ENCODE results near the gene COL5A1. TPM values are rescaled to one million over a fixed set of nuclear protein-coding genes. Genes with fewer than 3 reads are reported as not detected.

The COL5A1 gene
- total RNA-seq, 1 donor from 2014 or later, result 0.14 TPM

GRCh38 chr9:134868751-134869553, 227.3 kb downstream of the COL5A1 start:
- intact Hi-C loops (cut with micrococcal nuclease), result no loop called here

DNA sequence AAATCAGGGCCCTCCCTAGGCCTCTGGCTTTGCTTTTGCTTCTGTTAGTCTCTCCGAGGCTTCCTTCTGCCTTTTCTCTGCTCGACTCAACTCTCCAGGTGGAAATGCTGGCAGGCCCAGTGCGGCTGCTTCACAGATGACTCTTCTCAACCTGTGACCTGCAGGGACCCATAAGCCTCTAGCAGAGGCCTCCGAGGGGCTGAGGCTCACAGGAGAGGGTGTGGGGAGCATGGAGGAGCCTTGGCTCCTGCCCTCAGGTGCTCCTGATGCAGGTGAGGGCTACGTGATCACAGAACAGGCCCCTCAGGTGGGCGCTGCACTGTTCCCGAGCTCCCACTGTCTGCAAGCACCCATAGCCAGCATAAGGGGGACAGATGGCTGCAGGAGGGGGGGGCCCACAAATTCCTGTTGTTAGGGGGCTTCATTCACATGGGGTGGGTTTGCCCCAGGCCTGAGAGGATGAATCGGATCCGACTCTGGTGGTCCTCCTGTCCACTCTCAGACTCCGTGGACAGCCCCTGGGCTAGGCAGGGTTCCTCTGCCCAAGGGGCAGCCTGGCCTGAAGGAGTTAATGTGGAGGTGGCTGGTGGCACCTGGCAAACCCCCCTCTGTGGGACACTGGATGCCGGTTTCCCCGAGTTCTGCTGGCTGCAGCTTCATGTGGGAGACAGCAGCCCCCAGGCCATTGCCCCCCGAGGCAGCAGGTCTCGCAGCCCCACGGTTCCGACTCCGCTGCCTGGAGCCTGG, 228.1 kb downstream of the COL5A1 start:
- intact Hi-C loops (cut with micrococcal nuclease), result no loop called here

- intact Hi-C loops (cut with micrococcal nuclease), result no loop called here
Observed at GRCh38 chr9:134870301-134870694, 228.7 kb downstream of the COL5A1 start.

GRCh38 chr9:134870746-134871662, 229.4 kb downstream of the COL5A1 start:
- intact Hi-C loops (cut with micrococcal nuclease), result no loop called here

- intact Hi-C loops (cut with micrococcal nuclease), result no loop called here
Observed at GRCh38 chr9:134871697-134872340, 230.2 kb downstream of the COL5A1 start.

GRCh38 chr9:134872482-134873231, 231.1 kb downstream of the COL5A1 start:
- intact Hi-C loops (cut with micrococcal nuclease), result no loop called here

GRCh38 chr9:134875371-134875770, 233.8 kb downstream of the COL5A1 start:
- intact Hi-C loops (cut with micrococcal nuclease), result no loop called here

DNA sequence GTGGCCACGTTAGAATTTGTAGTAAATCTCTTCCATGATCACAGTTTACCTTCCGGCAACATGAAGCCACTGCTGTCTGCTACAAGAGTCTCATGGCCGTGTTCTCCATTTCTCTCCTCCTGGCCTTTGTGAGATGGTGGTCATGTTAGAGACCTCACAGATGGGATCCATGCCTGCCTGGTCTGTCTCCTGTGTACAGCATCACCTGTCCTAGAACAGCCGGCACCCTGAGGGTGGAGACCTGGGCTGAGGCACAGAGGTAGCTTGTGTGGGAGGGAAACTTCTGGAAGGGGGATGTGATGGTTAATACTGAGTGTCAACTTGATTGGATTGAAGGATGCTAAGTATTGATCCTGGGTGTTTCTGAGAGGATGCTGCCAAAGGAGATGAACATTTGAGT, 235.9 kb downstream of the COL5A1 start:
- intact Hi-C loops (cut with micrococcal nuclease), result no loop called here

DNA sequence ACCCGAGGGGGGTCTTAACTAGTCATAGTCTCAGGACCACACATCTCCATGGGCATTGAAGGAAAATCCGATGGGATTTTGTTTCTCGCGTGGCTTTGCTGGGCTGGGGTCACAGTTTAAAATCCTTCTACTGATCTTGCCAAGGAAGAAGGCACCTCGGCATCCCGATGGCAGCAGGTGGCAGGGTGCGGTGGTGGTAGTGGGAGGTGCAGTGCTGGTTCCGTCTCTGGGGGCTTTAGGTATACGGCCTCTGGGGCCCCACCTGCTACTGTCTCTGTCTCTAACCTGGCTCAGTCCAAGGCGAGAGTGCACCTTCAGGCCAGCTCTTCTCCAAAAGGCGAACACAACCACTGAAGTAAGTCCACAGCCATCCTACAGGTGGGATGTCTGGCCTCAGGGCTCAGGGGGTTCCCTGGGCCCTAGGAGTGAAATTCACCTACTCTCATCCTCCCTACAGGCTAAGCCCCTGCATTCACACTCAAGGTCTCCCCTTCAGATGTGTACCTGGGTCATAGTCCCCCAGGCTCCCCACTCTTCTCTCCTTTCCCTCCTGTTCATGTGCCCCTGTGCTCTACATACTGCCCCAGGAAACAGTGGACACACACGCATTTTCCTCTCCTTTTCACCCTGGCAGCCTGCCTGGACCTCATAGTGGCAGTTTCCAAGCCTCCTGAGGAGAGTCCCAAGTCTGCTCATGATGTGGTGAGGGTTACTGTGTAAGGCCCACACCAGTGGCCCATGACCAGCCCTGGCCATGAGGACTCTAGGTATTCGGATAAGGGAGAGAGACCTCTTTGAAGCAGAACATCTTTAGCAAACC, 238.3 kb downstream of the COL5A1 start:
- intact Hi-C loops (cut with micrococcal nuclease), result no loop called here

- intact Hi-C loops (cut with micrococcal nuclease), result no loop called here
Observed at GRCh38 chr9:134880484-134881312, 239.1 kb downstream of the COL5A1 start, which contains the start of gene FCN2. Gene FCN2 (plus strand): TSS chr9:134880810. CDS start chr9:134880822, 12 bp downstream.

GRCh38 chr9:134881313-134881670, 239.7 kb downstream of the COL5A1 start:
- intact Hi-C loops (cut with micrococcal nuclease), result no loop called here

DNA sequence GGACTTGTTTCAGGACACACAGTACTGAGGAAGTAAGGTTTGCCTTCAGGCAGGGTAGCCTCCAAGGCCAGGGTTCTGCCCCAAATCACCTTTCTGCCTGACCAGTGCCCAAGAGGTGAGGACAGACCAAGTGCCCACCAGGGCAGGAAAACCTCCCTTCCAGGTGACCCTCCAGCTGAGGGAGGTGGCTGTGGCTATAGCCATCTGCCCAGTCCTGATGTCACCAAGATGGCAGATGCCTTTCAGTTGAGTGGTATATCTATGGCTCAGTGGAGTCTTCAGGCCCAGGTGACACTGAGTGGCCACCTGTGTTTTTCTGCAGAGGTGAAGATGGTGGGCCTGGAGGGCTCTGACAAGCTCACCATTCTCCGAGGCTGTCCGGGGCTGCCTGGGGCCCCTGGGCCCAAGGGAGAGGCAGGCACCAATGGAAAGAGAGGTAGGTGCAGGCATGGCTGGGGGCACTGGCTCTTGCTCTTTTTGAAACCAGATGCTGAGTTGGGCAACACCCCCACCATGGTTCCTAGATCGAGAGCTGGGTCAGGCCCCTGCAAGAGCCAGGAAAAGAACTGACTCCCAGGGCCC, 240.7 kb downstream of the COL5A1 start:
- intact Hi-C loops (cut with micrococcal nuclease), result no loop called here

DNA sequence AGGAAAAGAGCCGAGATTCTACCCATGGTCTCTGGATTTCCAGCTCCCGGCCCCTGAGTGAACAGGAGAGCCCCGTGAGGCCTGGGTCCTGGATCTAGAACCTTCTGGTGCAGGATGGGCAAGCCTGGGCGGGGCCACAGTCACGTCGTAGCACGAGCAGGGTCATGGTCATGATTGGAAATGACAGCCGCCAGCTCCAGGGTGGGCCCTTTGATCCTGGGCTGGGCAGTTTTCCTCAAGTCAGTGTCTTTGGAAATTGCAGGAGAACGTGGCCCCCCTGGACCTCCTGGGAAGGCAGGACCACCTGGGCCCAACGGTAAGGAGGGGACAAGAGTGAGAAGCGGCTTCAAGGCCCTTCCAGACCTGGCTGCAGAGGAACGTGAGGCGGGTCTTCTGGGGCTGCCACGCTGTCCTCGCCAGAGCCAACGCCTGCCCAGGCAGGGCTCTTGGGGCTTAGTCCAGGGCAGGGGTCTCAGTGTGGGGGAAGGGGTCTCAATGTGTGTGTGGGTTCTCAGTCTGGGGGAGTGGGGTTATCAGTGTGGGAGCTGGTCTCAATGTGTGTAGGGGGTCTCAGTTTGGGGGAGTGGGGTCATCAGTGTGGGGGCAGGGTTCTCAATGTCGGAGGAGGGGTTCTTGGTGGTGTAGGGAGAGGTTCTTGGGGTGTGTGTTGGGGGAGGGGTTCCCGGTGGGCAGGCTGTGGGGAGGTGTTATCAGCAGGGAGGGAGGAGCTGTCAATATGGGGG, 241.6 kb downstream of the COL5A1 start:
- intact Hi-C loops (cut with micrococcal nuclease), result no loop called here

DNA sequence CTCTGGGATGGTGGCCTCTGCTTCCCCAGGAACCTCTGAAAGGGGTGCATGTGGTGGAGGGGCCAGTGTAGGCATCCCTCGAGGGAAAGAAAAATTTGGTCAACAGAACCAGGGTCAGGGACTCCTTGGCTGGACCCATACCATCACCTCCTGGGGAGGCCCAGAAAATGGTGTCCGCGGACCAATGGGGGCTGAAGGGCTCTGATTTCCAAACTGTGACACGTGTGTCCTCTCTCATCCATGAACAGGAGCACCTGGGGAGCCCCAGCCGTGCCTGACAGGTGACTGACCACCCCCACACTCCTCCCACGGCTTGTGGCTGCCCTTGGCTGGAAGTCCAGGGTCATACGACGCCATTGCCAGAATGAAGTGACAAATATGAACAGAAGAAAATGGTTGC, 242.9 kb downstream of the COL5A1 start:
- intact Hi-C loops (cut with micrococcal nuclease), result no loop called here

DNA sequence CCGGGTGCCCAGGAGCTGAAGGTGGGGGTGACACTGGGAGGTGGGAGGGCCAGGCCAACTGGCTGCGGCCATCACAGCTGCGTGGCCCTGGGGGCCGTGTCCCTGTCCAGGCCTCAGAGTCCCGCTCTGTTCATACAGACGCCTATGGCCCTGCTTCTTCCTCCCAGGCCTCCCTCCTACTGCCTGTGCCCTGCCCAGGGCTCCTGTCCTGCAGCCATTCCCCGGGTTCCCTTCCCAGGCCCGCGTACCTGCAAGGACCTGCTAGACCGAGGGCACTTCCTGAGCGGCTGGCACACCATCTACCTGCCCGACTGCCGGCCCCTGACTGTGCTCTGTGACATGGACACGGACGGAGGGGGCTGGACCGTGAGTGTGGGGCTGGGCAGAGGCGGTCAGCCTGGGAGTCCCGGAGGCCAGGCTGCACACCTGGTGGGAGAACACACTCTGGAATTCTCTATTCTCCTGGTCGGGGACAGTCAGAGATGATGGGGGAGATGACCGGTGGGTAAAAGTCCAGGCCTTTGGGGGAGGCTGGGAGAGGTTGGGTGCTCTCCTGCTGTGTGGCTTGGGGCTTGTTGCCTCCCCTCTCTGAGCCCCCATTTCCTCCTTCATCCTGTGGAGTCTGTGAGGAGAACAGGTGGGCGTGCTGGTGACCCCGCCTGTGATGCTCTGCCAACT, 243.5 kb downstream of the COL5A1 start:
- intact Hi-C loops (cut with micrococcal nuclease), result no loop called here

GRCh38 chr9:134885679-134886412, 244.2 kb downstream of the COL5A1 start:
- intact Hi-C loops (cut with micrococcal nuclease), result no loop called here

Measured in T-helper 2 cell treated with Interferon-gamma antibody and Interleukin-4, amounts not matched to agents 100 ng/mL and 5 ng/mL, for 36 hours (primary cell).